AG10803 (cell line): ENCODE measurements around the gene KCNJ9.

ENCODE experiments used
- DNase-seq: peaks from one replicate; pipeline ENCODE4 v3.0.0; 2010; ENCODE audit warnings: low read depth
- H3K4me3 ChIP-seq: 2 replicates; pipeline ENCODE4 v1.5.1; 2011; ENCODE audit warnings: mild to moderate bottlenecking, low read length, control low read depth
- TF ChIP-seq, protein P1 (sequence below): conservative IDR thresholded peaks from 2 replicates; pipeline ENCODE4 v1.5.1; 2011; ENCODE audit warnings: mild to moderate bottlenecking, low read length, control low read depth, inconsistent platforms

The KCNJ9 gene

DNA sequence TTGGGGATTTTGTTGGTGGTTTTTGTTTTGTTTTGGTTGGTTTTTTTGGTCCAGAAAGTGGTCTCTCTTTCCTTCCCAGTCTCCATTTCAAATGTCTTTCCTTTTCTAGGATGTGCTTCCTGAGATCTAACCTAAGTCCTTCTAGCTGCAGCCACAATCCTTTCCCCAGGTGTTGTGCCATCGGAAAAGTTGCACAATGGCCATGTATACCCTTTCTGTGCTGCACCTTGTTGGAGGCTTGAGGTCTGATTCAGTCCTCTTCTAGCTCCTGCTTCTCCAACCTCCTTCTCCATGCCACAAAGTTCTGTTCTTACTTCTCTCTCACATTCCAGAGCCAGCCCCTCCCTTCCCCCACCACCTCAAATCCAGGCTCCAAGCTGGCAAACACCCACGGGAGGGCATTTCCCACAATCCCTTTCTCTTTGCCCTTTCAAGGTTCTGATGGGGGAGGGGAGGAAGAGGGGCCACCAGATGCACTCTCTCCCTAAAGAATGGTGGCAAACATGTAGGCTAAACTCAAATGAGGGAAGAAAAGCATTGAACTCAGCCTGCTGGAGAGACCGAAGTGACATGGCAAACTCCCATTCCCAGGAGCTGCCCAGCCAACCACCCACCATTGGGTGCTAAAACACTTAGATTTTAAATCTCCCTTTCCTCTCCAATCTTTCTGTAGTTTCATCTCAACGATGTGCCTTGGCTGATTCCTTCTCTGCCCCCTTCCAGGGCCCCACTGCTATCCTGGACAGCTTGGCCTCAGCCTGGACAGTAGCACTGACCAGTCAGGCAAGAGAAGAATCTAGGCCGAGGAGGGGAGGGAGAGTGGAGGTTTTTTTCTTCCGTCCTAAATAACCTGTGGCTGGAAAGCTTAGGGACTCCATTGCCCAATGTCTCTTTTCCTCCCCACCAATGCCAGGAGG, 14.3 kb upstream of the KCNJ9 start:
- H3K4me3 ChIP-seq: no peak overlapping the region
- no peak for DNase-seq
- TF ChIP-seq, protein P1, sequence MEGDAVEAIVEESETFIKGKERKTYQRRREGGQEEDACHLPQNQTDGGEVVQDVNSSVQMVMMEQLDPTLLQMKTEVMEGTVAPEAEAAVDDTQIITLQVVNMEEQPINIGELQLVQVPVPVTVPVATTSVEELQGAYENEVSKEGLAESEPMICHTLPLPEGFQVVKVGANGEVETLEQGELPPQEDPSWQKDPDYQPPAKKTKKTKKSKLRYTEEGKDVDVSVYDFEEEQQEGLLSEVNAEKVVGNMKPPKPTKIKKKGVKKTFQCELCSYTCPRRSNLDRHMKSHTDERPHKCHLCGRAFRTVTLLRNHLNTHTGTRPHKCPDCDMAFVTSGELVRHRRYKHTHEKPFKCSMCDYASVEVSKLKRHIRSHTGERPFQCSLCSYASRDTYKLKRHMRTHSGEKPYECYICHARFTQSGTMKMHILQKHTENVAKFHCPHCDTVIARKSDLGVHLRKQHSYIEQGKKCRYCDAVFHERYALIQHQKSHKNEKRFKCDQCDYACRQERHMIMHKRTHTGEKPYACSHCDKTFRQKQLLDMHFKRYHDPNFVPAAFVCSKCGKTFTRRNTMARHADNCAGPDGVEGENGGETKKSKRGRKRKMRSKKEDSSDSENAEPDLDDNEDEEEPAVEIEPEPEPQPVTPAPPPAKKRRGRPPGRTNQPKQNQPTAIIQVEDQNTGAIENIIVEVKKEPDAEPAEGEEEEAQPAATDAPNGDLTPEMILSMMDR: no peak

DNA sequence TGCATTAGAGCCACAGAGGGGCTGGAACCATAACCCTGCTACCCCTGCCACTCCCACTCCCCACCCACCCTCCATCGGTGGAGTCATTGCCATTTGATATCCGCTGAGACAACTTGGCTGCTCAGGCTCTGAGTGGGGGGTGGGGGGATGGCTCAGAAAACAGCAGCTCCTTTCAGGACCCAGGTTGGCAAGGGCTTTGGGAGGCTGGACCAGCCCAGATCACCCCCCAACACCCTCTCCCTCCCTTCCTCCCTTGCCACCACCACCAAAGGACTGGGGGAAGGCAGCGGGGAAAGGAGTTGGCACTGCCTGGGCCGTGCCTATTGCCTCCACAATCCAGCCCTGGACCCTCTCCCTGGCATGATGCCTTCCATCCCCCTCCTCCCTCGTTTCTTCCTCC, 13.1 kb upstream of the KCNJ9 start:
- TF ChIP-seq, protein P1: no peak
- no peak for DNase-seq
- no peak overlapping the region for H3K4me3 ChIP-seq

DNA sequence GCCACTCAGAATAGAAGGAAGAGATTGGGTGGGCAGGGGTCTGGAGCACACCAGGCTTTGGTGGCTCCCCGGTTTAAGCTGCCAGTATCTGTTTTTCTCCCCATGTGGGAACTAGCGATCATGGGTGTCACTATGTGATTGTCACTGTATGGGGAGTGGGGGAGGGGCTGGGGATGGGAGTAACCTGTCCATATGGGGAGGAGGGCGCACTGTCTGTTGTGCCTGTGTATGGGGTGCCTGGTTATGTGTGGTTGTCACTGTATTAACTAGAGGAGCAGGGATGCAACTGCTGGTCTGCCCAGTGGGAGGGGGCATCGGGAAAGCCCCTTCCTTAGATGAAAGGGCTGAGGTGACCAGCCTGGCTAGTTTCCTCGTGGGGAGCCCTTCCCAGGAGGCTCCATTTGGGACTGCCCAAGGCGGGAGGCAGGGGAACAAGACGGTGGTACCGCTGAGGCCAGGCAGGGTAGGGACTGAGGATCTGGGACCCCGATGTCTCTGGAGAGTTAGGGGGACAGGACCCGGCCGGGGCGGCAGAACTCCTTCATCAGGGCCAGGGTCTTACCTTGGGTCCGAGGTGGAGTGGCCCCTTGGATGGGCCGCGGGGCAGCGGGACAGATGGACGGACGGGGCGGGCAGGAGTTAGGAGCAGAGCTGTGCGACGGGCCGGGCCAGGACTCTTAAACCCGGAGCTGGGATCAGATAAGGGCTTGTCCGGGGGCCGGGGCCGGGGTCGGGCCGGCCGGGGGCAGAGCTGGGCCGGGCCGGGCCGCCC, 11.7 kb upstream of the KCNJ9 start, which contains the start of gene KCNJ10:
TSS of gene KCNJ10 (minus strand) at position 701 of the 772 bp plus-strand sequence. CDS start 27,628 bp downstream, outside the sequence.
- no peak for DNase-seq
- peak within 1 kb of the TSS; percentile 59 for H3K4me3 ChIP-seq
- TF ChIP-seq, protein P1: no peak

DNA sequence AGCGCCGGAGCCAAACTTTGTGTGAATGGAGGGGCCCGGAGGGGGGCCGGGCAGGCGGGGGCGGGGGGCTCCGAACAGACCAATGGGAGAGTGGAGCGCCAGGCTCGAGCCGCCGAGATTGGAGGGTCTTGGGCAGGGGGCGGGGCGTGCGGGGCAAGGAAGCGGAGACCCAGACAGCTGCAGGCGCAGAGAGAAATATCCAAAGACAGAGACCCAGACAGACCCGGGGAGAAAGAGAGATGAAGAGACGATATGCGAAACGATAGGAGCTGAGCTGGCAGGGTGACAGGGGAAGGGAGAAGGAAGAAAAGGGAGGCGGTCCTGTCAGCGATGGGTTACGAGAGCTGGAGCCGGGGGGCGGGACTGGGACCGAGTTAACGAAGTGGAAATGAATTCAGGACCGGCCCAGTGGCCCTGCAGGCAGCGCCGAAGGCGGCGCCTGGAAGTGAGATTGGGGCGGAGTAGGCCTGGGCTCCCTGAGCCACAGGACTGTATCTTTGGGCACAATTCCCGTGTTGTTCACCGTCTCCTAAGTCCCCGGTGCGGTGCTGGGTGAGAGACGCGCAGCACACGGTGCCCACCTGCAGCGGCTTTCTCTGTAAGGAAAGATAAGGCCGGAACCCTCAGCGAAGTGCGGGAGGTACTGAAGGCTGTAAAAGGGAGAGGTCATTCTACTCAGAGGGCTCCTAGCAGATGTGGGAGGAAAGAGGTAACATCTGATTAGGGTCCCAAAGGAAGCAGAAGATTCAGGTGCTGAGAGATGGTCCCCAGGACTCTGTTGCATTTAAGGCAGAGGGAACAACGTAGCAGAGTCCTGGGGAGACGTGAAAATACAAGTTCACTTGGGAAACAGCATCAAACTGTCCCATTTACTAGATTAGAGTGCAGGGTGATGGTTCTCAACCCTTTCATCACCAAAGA, 10.8 kb upstream of the KCNJ9 start:
- peak; percentile 33 for DNase-seq
- H3K4me3 ChIP-seq: peak overlapping the region; percentile 59
- TF ChIP-seq, protein P1: no peak

DNA sequence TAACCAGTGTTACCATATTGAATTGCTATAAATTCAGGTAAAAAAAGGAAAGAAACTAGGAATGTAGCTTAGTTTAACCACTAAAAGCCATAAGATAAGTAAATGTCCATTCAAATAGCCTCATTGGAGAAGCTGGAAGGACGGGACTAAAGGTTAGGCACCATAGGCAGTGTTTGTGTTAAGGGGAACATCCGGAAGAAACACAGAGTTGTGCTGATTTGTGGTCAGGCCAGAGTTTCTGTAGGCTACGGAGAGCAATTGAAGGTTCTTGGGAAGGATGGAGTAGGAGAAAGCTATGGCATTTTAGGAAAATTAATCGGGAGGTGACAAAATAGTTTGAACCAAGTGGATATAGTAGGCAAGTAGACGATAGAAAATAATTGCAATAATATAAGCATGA, 10.0 kb upstream of the KCNJ9 start:
- no peak for DNase-seq
- H3K4me3 ChIP-seq: no peak overlapping the region
- TF ChIP-seq, protein P1: no peak

DNA sequence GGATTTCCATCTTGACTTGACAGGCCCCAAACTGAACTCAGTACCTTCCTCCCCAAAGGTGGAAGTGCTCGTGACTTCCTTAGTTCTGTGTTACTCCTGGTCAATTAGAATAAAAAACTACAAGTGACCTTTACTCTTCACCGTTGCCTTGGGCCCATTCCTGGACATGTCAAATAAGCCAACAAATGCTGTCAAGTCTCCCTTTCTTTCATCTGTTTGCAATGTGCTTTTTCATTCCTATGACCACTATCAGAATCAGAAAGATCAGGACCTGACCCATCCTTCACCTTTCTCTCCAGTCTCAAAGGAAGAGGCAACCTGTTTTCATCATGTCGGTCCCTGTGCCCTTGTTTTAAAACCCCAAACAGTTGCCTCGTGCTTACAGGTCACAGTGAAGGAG, 6.5 kb upstream of the KCNJ9 start:
- TF ChIP-seq, protein P1: no peak
- DNase-seq: no peak
- no peak overlapping the region for H3K4me3 ChIP-seq
